RPMI7951 (cell line): ENCODE data around the gene CCDC127. TPM values are rescaled to one million over a fixed set of nuclear protein-coding genes. Genes with fewer than 3 reads are reported as not detected.
A peak's percentile ranks its signal among the peaks of the same experiment; 100 is the strongest.

Source experiments
- DNase-seq: peaks from one replicate; pipeline ENCODE4 v3.0.0-alpha.2; 2012; ENCODE audit warnings: low read depth
- total RNA-seq: library from RNA; depleted of rRNA; stranded (reverse); fragments of >200 nt; shearing (Covaris generic); gene quantifications from 2 replicates; pipeline ENCODE4 v1.2.3, GENCODE V29; 2014; rRNA removed

The CCDC127 gene
- total RNA-seq, 1 experiment from 2014 or later, result 3.8 TPM

- DNase-seq, result peak; percentile 84
Measured at GRCh38 chr5:159448-160172, 58.3 kb downstream of the CCDC127 start.

- no peak for DNase-seq
Measured at GRCh38 chr5:158807-159447, 59.0 kb downstream of the CCDC127 start.

GRCh38 chr5:157801-158200 is 60.2 kb downstream of the CCDC127 start:
- no peak for DNase-seq

GRCh38 chr5:157126-157715 is 60.7 kb downstream of the CCDC127 start:
- no peak for DNase-seq

- DNase-seq, result no peak
Measured at GRCh38 chr5:156411-157072, 61.4 kb downstream of the CCDC127 start.

- DNase-seq, result no peak
Measured at GRCh38 chr5:155651-156410, 62.1 kb downstream of the CCDC127 start.

- DNase-seq, result peak; percentile 70
Measured at GRCh38 chr5:154826-155225, 63.1 kb downstream of the CCDC127 start.

- DNase-seq, result peak; percentile 58
Measured at GRCh38 chr5:154236-154635, 63.7 kb downstream of the CCDC127 start.

GRCh38 chr5:153256-153655 is 64.7 kb downstream of the CCDC127 start:
- DNase-seq, result peak; percentile 88

- no peak for DNase-seq
Measured at GRCh38 chr5:152077-152476, 65.9 kb downstream of the CCDC127 start.

- DNase-seq, result no peak
Measured at GRCh38 chr5:150746-151145, 67.2 kb downstream of the CCDC127 start.

- peak; percentile 73 for DNase-seq
Measured at GRCh38 chr5:149745-150485, 68.0 kb downstream of the CCDC127 start.

- no peak for DNase-seq
Measured at GRCh38 chr5:147751-148150, 70.2 kb downstream of the CCDC127 start.

Other genes with a start within 250 kb of the CCDC127 start
- gene PLEKHG4B, start 126.0 kb downstream of the CCDC127 start, total RNA-seq, result 2.3 TPM in 2 replicates
- not detected in 2 replicates for gene LRRC14B, start 26.7 kb downstream of the CCDC127 start, total RNA-seq
- gene SDHA, start 167 bp upstream of the CCDC127 start, total RNA-seq, result 91.9 and 95.6 TPM in 2 replicates
- 147 and 158 TPM in 2 replicates for gene PDCD6, start 53.5 kb upstream of the CCDC127 start, total RNA-seq
- 51.8 and 62.2 TPM in 2 replicates for gene AHRR, start 103.6 kb upstream of the CCDC127 start, total RNA-seq
- 22.7 and 25.2 TPM in 2 replicates for gene EXOC3, start 225.0 kb upstream of the CCDC127 start, total RNA-seq